Measurements from ENCODE around the gene PRDM1.
"Not testable (repeated sequence)": the region's sequence is repeated elsewhere in the genome, so short reads cannot be mapped to it uniquely, and the experiment has no call there.

The PRDM1 gene

DNA sequence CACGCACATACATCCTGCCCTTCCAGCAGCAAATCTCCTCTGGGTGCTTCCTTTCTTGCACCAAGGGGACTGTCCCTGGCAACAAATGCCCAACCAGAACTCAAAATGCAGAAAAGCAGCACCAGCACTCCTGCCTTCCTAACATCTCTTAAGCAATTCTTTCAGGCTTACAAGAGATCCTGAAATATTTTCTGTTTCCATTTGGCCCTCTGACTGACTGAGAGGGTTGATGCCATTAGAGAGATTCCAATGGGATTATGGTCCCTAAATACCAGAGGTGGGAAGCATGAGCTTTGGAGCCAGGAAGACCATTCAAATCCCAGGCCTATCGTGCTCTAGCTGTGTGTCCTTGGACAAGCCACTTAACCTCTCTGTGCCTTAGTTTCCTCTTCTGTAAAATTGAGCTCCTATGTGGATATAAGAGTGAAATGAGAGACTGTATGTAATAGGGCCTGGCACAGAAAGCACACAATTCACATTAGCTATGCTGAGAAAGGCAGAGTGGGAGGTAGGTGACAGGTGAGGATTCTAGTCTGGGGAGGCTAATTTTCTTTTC is 56.8 kb downstream of the PRDM1 start:
- DNase-seq: no peak

GRCh38 chr6:106143665-106144064 is 57.5 kb downstream of the PRDM1 start:
- DNase-seq: no peak

- DNase-seq: no peak
These were observed 59.0 kb downstream of the PRDM1 start for GRCh38 chr6:106145144-106145543.

DNA sequence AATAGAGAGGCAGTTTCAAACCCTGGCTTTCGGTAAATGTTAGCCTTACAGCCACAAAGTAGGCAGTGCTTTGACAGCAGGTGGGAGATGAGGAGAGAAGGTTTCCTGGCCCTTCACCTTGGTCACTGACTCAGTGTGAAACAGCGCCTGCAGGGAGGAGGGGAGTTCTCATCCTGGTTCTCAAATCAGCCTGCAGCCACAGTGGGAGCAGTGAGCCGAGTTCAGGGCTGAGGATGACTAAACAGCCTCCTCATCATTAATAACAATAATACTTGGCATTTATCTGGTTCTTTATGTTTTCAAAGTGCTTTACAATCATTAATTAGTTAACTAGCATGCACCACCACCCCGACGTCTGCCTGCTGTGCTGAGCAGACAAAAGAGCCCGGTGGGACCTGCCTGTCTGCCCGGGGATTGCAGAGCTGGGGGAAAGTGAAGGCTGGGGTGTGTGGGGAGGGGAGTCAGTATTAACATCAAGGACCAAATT is 59.6 kb downstream of the PRDM1 start:
- no peak for DNase-seq

GRCh38 chr6:106146852-106147351 is 60.8 kb downstream of the PRDM1 start:
- no peak for DNase-seq

- DNase-seq: no peak
These were observed 61.3 kb downstream of the PRDM1 start for GRCh38 chr6:106147476-106147875.

DNA sequence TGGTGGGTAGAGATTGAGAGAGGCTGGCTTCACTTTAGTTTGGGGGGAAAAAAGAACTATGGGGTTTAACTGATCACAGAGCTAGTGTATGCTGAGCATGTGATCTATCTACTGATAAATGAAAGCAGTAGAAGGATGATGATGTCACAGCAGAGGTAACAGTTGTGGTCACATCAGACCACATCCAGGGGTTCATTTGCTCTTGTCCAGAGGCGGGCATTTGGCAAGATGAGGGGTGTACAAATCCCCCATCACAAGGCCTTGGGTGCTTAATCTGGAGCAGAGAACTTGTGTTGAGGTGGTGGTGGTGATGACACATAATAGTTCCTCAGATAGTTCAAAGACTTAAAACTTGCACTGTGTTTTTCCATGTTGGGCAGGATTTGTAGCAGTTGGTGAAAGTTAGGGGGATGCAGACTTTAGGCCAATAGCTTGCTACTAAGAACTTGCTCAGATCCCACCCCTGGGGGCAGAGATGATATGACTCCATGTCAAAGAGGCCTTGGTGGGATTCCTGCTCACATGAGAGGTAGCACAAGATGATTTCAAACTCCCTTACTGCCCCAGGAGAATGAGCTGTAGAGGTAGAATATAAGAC is 63.4 kb downstream of the PRDM1 start:
- DNase-seq: no peak

- DNase-seq: not testable (repeated sequence)
These were observed 66.3 kb downstream of the PRDM1 start for GRCh38 chr6:106152476-106152875.

DNA sequence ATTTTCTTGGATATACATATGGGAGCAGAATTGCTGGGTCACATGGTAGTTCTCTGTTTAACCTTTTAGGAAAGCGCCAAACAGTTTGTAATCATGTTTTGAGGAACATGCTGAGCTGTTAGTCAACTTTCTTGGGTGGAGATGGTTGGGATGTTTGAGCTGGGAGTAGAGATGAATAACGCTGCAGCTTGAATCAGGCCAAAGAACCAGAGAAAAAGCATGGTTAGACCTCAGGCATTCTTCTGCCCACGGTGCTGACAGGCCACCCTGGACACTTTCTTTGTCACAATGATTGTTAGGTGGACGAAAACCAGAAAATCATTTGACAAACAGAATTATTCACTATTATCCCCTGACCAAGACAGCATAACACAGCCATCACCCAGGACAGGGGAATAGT is 66.8 kb downstream of the PRDM1 start:
- no peak for DNase-seq

GRCh38 chr6:106154326-106154725 is 68.2 kb downstream of the PRDM1 start:
- no peak for DNase-seq

- DNase-seq: no peak
These were observed 69.2 kb downstream of the PRDM1 start for GRCh38 chr6:106155219-106155830.

GRCh38 chr6:106156413-106156812 is 70.3 kb downstream of the PRDM1 start:
- no peak for DNase-seq

- DNase-seq: no peak
These were observed 70.7 kb downstream of the PRDM1 start for GRCh38 chr6:106156863-106157262.

DNA sequence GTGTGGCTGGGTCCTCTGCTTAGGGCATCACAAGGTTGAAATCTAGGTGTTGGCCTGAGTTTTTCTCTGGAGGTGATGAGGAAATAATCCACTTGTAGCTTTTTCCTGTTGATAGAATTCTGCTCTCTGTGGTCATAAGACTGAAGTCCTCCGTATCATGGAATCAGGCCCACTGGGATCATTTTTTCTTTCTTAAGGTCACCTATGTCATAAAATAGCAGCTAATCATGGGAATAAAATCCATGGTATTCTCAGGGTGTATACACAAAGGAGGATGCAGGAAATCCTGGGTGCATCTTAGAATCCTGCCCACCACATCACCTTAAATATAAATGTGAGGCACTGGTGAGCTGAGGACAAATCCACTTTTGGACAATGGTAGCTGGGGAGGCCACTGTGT is 72.7 kb downstream of the PRDM1 start:
- DNase-seq: no peak

Data from hippocampal formation (tissue), 2 donors.